Measurements from ENCODE around the gene CCDC7.

The CCDC7 gene

GRCh38 chr10:32411797-32412498 is 34.0 kb upstream of the CCDC7 start:
- TF ChIP-seq ZFP30 (CRISPR knock-in tag; IDR thresholded peaks at IDR 0.05), result no peak
- TF ChIP-seq RARB (CRISPR knock-in tag; IDR thresholded peaks at IDR 0.05), result no peak
- no peak for TF ChIP-seq CSDC2 (CRISPR knock-in tag; IDR thresholded peaks at IDR 0.05)
- no peak for TF ChIP-seq ZC3H10 (CRISPR knock-in tag; IDR thresholded peaks at IDR 0.05)
- TF ChIP-seq, protein P1, sequence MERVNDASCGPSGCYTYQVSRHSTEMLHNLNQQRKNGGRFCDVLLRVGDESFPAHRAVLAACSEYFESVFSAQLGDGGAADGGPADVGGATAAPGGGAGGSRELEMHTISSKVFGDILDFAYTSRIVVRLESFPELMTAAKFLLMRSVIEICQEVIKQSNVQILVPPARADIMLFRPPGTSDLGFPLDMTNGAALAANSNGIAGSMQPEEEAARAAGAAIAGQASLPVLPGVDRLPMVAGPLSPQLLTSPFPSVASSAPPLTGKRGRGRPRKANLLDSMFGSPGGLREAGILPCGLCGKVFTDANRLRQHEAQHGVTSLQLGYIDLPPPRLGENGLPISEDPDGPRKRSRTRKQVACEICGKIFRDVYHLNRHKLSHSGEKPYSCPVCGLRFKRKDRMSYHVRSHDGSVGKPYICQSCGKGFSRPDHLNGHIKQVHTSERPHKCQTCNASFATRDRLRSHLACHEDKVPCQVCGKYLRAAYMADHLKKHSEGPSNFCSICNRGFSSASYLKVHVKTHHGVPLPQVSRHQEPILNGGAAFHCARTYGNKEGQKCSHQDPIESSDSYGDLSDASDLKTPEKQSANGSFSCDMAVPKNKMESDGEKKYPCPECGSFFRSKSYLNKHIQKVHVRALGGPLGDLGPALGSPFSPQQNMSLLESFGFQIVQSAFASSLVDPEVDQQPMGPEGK (CRISPR knock-in tag; IDR thresholded peaks at IDR 0.05; ENCODE audit: borderline replicate concordance), result no peak
- TF ChIP-seq, protein P2, sequence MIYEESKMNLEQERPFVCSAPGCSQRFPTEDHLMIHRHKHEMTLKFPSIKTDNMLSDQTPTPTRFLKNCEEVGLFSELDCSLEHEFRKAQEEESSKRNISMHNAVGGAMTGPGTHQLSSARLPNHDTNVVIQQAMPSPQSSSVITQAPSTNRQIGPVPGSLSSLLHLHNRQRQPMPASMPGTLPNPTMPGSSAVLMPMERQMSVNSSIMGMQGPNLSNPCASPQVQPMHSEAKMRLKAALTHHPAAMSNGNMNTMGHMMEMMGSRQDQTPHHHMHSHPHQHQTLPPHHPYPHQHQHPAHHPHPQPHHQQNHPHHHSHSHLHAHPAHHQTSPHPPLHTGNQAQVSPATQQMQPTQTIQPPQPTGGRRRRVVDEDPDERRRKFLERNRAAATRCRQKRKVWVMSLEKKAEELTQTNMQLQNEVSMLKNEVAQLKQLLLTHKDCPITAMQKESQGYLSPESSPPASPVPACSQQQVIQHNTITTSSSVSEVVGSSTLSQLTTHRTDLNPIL (CRISPR knock-in tag; IDR thresholded peaks at IDR 0.05; ENCODE audit: low read depth), result no peak
- TF ChIP-seq SNAI2 (CRISPR knock-in tag; IDR thresholded peaks at IDR 0.05), result no peak
- no peak for ATAC-seq

GRCh38 chr10:32412499-32412853 is 33.5 kb upstream of the CCDC7 start:
- TF ChIP-seq SNAI2 (CRISPR knock-in tag; IDR thresholded peaks at IDR 0.05) (no peak), ZNF565 (CRISPR knock-in tag; conservative IDR thresholded peaks at IDR 0.05; ENCODE audit: low read depth) (no peak), TCF4 (CRISPR knock-in tag; IDR thresholded peaks at IDR 0.05; ENCODE audit: borderline replicate concordance) (no peak), ZFP3 (CRISPR knock-in tag; IDR thresholded peaks at IDR 0.05) (no peak), CSRNP3 (CRISPR knock-in tag; IDR thresholded peaks at IDR 0.05) (no peak), BACH2 (CRISPR knock-in tag; IDR thresholded peaks at IDR 0.05; ENCODE audit: borderline replicate concordance) (no peak), ISL1 (CRISPR knock-in tag; IDR thresholded peaks at IDR 0.05) (no peak), ZNF70 (CRISPR knock-in tag; IDR thresholded peaks at IDR 0.05) (no peak), ZFP30 (CRISPR knock-in tag; IDR thresholded peaks at IDR 0.05) (no peak), ZC3H10 (CRISPR knock-in tag; IDR thresholded peaks at IDR 0.05) (no peak)
- TF ChIP-seq, protein P1 (CRISPR knock-in tag; IDR thresholded peaks at IDR 0.05; ENCODE audit: borderline replicate concordance), result no peak
- TF ChIP-seq, protein P3, sequence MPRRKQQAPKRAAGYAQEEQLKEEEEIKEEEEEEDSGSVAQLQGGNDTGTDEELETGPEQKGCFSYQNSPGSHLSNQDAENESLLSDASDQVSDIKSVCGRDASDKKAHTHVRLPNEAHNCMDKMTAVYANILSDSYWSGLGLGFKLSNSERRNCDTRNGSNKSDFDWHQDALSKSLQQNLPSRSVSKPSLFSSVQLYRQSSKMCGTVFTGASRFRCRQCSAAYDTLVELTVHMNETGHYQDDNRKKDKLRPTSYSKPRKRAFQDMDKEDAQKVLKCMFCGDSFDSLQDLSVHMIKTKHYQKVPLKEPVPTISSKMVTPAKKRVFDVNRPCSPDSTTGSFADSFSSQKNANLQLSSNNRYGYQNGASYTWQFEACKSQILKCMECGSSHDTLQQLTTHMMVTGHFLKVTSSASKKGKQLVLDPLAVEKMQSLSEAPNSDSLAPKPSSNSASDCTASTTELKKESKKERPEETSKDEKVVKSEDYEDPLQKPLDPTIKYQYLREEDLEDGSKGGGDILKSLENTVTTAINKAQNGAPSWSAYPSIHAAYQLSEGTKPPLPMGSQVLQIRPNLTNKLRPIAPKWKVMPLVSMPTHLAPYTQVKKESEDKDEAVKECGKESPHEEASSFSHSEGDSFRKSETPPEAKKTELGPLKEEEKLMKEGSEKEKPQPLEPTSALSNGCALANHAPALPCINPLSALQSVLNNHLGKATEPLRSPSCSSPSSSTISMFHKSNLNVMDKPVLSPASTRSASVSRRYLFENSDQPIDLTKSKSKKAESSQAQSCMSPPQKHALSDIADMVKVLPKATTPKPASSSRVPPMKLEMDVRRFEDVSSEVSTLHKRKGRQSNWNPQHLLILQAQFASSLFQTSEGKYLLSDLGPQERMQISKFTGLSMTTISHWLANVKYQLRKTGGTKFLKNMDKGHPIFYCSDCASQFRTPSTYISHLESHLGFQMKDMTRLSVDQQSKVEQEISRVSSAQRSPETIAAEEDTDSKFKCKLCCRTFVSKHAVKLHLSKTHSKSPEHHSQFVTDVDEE (CRISPR knock-in tag; IDR thresholded peaks at IDR 0.05), result no peak
- TF ChIP-seq, protein P4, sequence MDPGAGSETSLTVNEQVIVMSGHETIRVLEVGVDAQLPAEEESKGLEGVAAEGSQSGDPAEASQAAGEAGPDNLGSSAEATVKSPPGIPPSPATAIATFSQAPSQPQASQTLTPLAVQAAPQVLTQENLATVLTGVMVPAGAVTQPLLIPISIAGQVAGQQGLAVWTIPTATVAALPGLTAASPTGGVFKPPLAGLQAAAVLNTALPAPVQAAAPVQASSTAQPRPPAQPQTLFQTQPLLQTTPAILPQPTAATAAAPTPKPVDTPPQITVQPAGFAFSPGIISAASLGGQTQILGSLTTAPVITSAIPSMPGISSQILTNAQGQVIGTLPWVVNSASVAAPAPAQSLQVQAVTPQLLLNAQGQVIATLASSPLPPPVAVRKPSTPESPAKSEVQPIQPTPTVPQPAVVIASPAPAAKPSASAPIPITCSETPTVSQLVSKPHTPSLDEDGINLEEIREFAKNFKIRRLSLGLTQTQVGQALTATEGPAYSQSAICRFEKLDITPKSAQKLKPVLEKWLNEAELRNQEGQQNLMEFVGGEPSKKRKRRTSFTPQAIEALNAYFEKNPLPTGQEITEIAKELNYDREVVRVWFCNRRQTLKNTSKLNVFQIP (CRISPR knock-in tag; IDR thresholded peaks at IDR 0.05; ENCODE audit: borderline replicate concordance, low read depth), result no peak
- TF ChIP-seq, protein P2 (CRISPR knock-in tag; IDR thresholded peaks at IDR 0.05; ENCODE audit: low read depth), result no peak
- ATAC-seq, result no peak
